Breast epithelium (tissue), 3 donors: Measurements from ENCODE around the gene SLITRK3.

Source experiments
- POLR2A ChIP-seq: fragments of 450-650 bp; IDR thresholded peaks from one replicate; pipeline ENCODE4 v1.6.1; 2016; ENCODE audit warnings: antibody characterized with exemption, mild to moderate bottlenecking, moderate library complexity
- TF ChIP-seq, protein P1 (sequence below), 3 donors: fragments of 450-650 bp; IDR thresholded peaks; one replicate each; pipeline ENCODE4 v1.5.1; 2016 to 2017; ENCODE audit warnings: antibody characterized with exemption in 3 of 3, mild to moderate bottlenecking in 3 of 3, moderate library complexity in 3 of 3

DNA sequence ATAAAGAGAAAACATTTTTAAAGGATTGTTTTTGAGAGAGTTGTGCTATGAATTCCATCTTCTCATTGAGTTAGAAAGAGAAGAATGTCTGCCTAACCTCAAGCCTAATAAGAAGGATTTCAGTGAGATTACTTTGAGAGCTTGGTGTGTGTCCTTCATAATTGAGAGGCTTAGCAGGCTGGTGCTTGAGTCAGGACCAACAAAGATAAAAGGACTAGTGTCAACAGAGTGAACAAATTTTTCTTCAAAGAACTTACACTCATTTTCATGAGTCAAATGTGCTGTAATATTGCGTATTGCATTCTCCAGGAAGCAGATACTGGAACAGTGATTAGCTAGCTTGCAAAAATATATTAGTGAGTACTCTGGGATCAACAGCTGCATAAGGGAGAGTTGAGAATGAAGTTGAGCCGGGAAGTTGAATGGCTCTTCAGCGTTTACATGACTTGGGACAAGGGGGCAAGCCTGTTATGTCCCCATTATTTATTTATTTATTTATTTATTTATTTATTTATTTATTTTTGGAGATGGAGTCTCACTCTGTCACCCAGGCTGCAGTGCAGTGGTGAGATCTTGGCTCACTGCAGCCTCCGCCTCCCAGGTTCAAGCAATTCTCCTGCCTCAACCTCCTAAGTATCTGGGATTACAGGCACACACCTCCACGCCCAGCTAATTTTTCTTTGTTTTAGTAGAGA is 37.5 kb upstream of the SLITRK3 start:
- TF ChIP-seq POLR2A, result no peak
- TF ChIP-seq, protein P1, sequence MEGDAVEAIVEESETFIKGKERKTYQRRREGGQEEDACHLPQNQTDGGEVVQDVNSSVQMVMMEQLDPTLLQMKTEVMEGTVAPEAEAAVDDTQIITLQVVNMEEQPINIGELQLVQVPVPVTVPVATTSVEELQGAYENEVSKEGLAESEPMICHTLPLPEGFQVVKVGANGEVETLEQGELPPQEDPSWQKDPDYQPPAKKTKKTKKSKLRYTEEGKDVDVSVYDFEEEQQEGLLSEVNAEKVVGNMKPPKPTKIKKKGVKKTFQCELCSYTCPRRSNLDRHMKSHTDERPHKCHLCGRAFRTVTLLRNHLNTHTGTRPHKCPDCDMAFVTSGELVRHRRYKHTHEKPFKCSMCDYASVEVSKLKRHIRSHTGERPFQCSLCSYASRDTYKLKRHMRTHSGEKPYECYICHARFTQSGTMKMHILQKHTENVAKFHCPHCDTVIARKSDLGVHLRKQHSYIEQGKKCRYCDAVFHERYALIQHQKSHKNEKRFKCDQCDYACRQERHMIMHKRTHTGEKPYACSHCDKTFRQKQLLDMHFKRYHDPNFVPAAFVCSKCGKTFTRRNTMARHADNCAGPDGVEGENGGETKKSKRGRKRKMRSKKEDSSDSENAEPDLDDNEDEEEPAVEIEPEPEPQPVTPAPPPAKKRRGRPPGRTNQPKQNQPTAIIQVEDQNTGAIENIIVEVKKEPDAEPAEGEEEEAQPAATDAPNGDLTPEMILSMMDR (IDR thresholded peaks at IDR 0.05), result no peak
